Activated CD8-positive, alpha-beta T cell treated with anti-CD3 and anti-CD28 coated beads for 36 hours (primary cell): ENCODE results near the gene GFOD1. TPM values are rescaled to one million over a fixed set of nuclear protein-coding genes. Genes with fewer than 3 reads are reported as not detected.
"Not testable (repeated sequence)": the region's sequence is repeated elsewhere in the genome, so short reads cannot be mapped to it uniquely, and the experiment has no call there.

ENCODE experiments used
- ATAC-seq: fragments of 200-7000 bp; cut with Tn5 transposase; one replicate; pipeline ENCODE4 v1.10.0; 2021; ENCODE audit warnings: mild to moderate bottlenecking, moderate library complexity
- CTCF ChIA-PET: fragments of 350-600 bp; sonication (Branson Sonifier 250); formaldehyde crosslinking; loops from one replicate; lab custom pipeline; 2021; ENCODE audit warnings: antibody characterized with exemption; lab: Charles Lee
- POLR2A ChIA-PET: fragments of 350-600 bp; sonication (Branson Sonifier 250); formaldehyde crosslinking; loops from one replicate; lab custom pipeline; 2021; ENCODE audit warnings: antibody characterized with exemption; lab: Charles Lee
- DNase-seq: peaks from one replicate; pipeline ENCODE4 v3.0.0-alpha.2; 2020
- H3K27ac Mint-ChIP-seq: one replicate; pipeline ENCODE4 v1.8.0; 2021; ENCODE audit warnings: mild to moderate bottlenecking, mixed read lengths
- H3K27me3 Mint-ChIP-seq: one replicate; pipeline ENCODE4 v1.8.0; 2021; ENCODE audit warnings: mixed read lengths
- H3K36me3 Mint-ChIP-seq: one replicate; pipeline ENCODE4 v1.8.0; 2021; ENCODE audit warnings: low read depth, mixed read lengths
- H3K4me1 Mint-ChIP-seq: one replicate; pipeline ENCODE4 v1.8.0; 2021; ENCODE audit warnings: low read depth, mixed read lengths
- H3K4me3 Mint-ChIP-seq: one replicate; pipeline ENCODE4 v1.8.0; 2021; ENCODE audit warnings: mild to moderate bottlenecking, moderate library complexity, mixed read lengths
- H3K9me3 Mint-ChIP-seq: one replicate; pipeline ENCODE4 v1.8.0; 2021; ENCODE audit warnings: mixed read lengths
- CTCF ChIP-seq: fragments of 200-600 bp; IDR thresholded peaks from one replicate; pipeline ENCODE4 v1.8.0; 2022; ENCODE audit warnings: antibody characterized with exemption, mild to moderate bottlenecking
- intact Hi-C: fragments of 100-400 bp; cut with micrococcal nuclease; formaldehyde crosslinking; loops from one replicate; pipeline ENCODE4 v1.10.0; 2022
- total RNA-seq, 2 experiments: library from RNA; stranded (reverse); gene quantifications; one replicate each; pipeline ENCODE4 v1.2.3, GENCODE V29; 2021

The GFOD1 gene
- total RNA-seq, 2 experiments from 2014 or later: 12.3 to 12.9 TPM

GRCh38 chr6:13436399-13437217 lies 50.8 kb downstream of the GFOD1 start:
- H3K27me3 Mint-ChIP-seq: no peaks in the 10 kb centered on the region

GRCh38 chr6:13435477-13436246 lies 51.7 kb downstream of the GFOD1 start:
- peaks cover 61% of the 10 kb centered on the region for H3K4me1 Mint-ChIP-seq
- ChIA-PET CTCF (interaction anchor here (1.1 to 1.3 kb wide), 3 partner anchors 10 to 139 kb away, joined by 3 to 5 read pairs (median 3); partner anchors contain the start of gene SIRT5), POLR2A (interaction anchor here (1.0 to 2.0 kb wide), 4 partner anchors 8 to 76 kb away, joined by 3 to 7 read pairs (median 4); no protein-coding TSS in a partner anchor)
- ATAC-seq: no peak
- peak overlapping the region; percentile 13 for H3K4me3 Mint-ChIP-seq
- no peaks in the 10 kb centered on the region for H3K27me3 Mint-ChIP-seq
- peaks cover 13% of the 10 kb centered on the region for H3K9me3 Mint-ChIP-seq
- peak overlapping the region; percentile 36 for H3K27ac Mint-ChIP-seq
- H3K36me3 Mint-ChIP-seq: peaks cover 14% of the 10 kb centered on the region
- no peak for TF ChIP-seq CTCF
- intact Hi-C loops: no loop called here
- DNase-seq: no peak

More at GRCh38 chr6:13436399-13437217, 50.8 kb downstream of the GFOD1 start:
- H3K36me3 Mint-ChIP-seq: peaks cover 14% of the 10 kb centered on the region
- H3K4me1 Mint-ChIP-seq: peaks cover 54% of the 10 kb centered on the region
- no peak for TF ChIP-seq CTCF
- no peak overlapping the region for H3K27ac Mint-ChIP-seq
- no peak for DNase-seq
- ChIA-PET POLR2A (interaction anchor here (0.9 to 2.0 kb wide), 3 partner anchors 9 to 98 kb away, joined by 3 to 7 read pairs (median 4); no protein-coding TSS in a partner anchor), CTCF (interaction anchor here (1.2 kb wide), 1 partner anchor 9 kb away, joined by 5 read pairs; no protein-coding TSS in a partner anchor)
- H3K4me3 Mint-ChIP-seq: no peak overlapping the region
- no peak for ATAC-seq
- peaks cover 13% of the 10 kb centered on the region for H3K9me3 Mint-ChIP-seq
- intact Hi-C loops: no loop called here

- H3K27me3 Mint-ChIP-seq: no peaks in the 10 kb centered on the region
- DNase-seq (no peak), ATAC-seq (no peak)
- H3K27ac Mint-ChIP-seq: peak overlapping the region; percentile 36
- POLR2A ChIA-PET: interaction anchor here (1.0 to 2.0 kb wide), 3 partner anchors 15 to 75 kb away, joined by 3 to 7 read pairs (median 4); no protein-coding TSS in a partner anchor
- CTCF ChIA-PET: interaction anchor here (1.1 to 1.3 kb wide), 2 partner anchors 11 to 140 kb away, joined by 3 read pairs; partner anchors contain the start of gene SIRT5
- no peak overlapping the region for H3K4me3 Mint-ChIP-seq
- H3K36me3 Mint-ChIP-seq: peaks cover 14% of the 10 kb centered on the region
- peaks cover 13% of the 10 kb centered on the region for H3K9me3 Mint-ChIP-seq
- peaks cover 67% of the 10 kb centered on the region for H3K4me1 Mint-ChIP-seq
- TF ChIP-seq CTCF: no peak
- intact Hi-C loops: no loop called here
These were observed 52.6 kb downstream of the GFOD1 start for GRCh38 chr6:13434777-13435176.

GRCh38 chr6:13434135-13434775 lies 53.1 kb downstream of the GFOD1 start:
- Mint-ChIP-seq H3K4me1 (peaks cover 70% of the 10 kb centered on the region), H3K36me3 (peaks cover 14% of the 10 kb centered on the region), H3K27ac (peak overlapping the region; percentile 73), H3K9me3 (peaks cover 13% of the 10 kb centered on the region)
- ChIA-PET POLR2A (interaction anchor here (1.7 kb wide), 1 partner anchor 15 kb away, joined by 3 read pairs; no protein-coding TSS in a partner anchor), CTCF (interaction anchor here (1.3 kb wide), 1 partner anchor 11 kb away, joined by 3 read pairs; no protein-coding TSS in a partner anchor)
- DNase-seq, ATAC-seq, H3K27me3 Mint-ChIP-seq, H3K4me3 Mint-ChIP-seq, intact Hi-C loops: not testable (repeated sequence)
